ENCODE results near the gene ZNF638. TPM values are rescaled to one million over a fixed set of nuclear protein-coding genes. Genes with fewer than 3 reads are reported as not detected.

ZNF638 gene
- total RNA-seq, 1 donor from 2014 or later, result 115 TPM

GRCh38 chr2:71333619-71334018, 2.0 kb downstream of the ZNF638 start:
- Histone ChIP-seq H3K27ac (no peak overlapping the region), H3K4me1 (peaks cover 57% of the 10 kb centered on the region)

DNA sequence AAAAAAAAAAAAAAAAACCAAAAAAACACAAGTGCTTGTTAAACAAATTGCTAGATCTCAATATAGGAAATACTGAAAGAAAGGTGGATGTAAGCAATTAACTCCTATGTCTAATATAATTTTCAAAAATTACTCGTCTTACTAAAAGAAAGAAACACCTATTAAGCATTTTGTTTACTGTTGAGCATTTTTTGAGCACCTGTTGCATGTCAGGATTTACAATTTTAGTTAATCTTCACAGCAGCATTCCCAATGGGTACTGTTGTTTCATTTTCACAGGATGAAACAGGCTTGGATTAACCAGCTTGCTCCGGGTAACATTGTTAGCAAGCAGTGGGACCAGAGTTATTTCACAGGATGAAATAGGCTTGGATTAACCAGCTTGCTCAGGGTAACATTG, 4.8 kb downstream of the ZNF638 start:
- peaks cover 82% of the 10 kb centered on the region for H3K4me1 ChIP-seq
- intact Hi-C loops (cut with DNase I), result no loop called here
- H3K27ac ChIP-seq, result no peak overlapping the region
- no peak overlapping the region for H3K4me3 ChIP-seq
- DNase-seq (no peak), ATAC-seq (no peak)
- H3K36me3 ChIP-seq, result no peaks in the 10 kb centered on the region
- no peaks in the 10 kb centered on the region for H3K9me3 ChIP-seq
- TF ChIP-seq, protein P1, sequence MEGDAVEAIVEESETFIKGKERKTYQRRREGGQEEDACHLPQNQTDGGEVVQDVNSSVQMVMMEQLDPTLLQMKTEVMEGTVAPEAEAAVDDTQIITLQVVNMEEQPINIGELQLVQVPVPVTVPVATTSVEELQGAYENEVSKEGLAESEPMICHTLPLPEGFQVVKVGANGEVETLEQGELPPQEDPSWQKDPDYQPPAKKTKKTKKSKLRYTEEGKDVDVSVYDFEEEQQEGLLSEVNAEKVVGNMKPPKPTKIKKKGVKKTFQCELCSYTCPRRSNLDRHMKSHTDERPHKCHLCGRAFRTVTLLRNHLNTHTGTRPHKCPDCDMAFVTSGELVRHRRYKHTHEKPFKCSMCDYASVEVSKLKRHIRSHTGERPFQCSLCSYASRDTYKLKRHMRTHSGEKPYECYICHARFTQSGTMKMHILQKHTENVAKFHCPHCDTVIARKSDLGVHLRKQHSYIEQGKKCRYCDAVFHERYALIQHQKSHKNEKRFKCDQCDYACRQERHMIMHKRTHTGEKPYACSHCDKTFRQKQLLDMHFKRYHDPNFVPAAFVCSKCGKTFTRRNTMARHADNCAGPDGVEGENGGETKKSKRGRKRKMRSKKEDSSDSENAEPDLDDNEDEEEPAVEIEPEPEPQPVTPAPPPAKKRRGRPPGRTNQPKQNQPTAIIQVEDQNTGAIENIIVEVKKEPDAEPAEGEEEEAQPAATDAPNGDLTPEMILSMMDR (IDR thresholded peaks at IDR 0.05), result no peak
- no peaks in the 10 kb centered on the region for H3K27me3 ChIP-seq (ENCODE audit: low read depth)

More at GRCh38 chr2:71333619-71334018, 2.0 kb downstream of the ZNF638 start:
- TF ChIP-seq, protein P1 (IDR thresholded peaks at IDR 0.05), result no peak
- H3K9me3 ChIP-seq, result no peaks in the 10 kb centered on the region
- no peaks in the 10 kb centered on the region for H3K36me3 ChIP-seq
- intact Hi-C loops (cut with DNase I), result no loop called here
- no peaks in the 10 kb centered on the region for H3K27me3 ChIP-seq (ENCODE audit: low read depth)
- peak overlapping the region; percentile 95 for H3K4me3 ChIP-seq
- ATAC-seq (no peak), DNase-seq (no peak)

GRCh38 chr2:71336802-71337201, 5.2 kb downstream of the ZNF638 start:
- peaks cover 86% of the 10 kb centered on the region for H3K4me1 ChIP-seq

GRCh38 chr2:71337776-71338175, 6.2 kb downstream of the ZNF638 start:
- Histone ChIP-seq H3K27me3 (ENCODE audit: low read depth) (no peaks in the 10 kb centered on the region), H3K27ac (no peak overlapping the region), H3K4me3 (no peak overlapping the region), H3K36me3 (no peaks in the 10 kb centered on the region), H3K4me1 (peaks cover 85% of the 10 kb centered on the region), H3K9me3 (no peaks in the 10 kb centered on the region)
- no peak for DNase-seq
- no peak for ATAC-seq
- TF ChIP-seq, protein P1 (IDR thresholded peaks at IDR 0.05), result no peak
- intact Hi-C loops (cut with DNase I), result no loop called here

More at GRCh38 chr2:71336802-71337201, 5.2 kb downstream of the ZNF638 start:
- H3K36me3 ChIP-seq, result no peaks in the 10 kb centered on the region
- ATAC-seq (peak in 1 of 2 donors; percentile 39), DNase-seq (no peak)
- H3K9me3 ChIP-seq, result no peaks in the 10 kb centered on the region
- no peak overlapping the region for H3K4me3 ChIP-seq
- TF ChIP-seq, protein P1 (IDR thresholded peaks at IDR 0.05), result no peak
- H3K27me3 ChIP-seq (ENCODE audit: low read depth), result no peaks in the 10 kb centered on the region
- intact Hi-C loops (cut with DNase I), result no loop called here
- no peak overlapping the region for H3K27ac ChIP-seq

- Histone ChIP-seq H3K9me3 (no peaks in the 10 kb centered on the region), H3K27ac (no peak overlapping the region), H3K27me3 (ENCODE audit: low read depth) (no peaks in the 10 kb centered on the region), H3K36me3 (no peaks in the 10 kb centered on the region), H3K4me1 (peaks cover 66% of the 10 kb centered on the region), H3K4me3 (no peak overlapping the region)
- intact Hi-C loops (cut with DNase I), result no loop called here
- ATAC-seq (no peak), DNase-seq (no peak)
- TF ChIP-seq, protein P1 (IDR thresholded peaks at IDR 0.05), result no peak
Measured at GRCh38 chr2:71339685-71340084, 8.1 kb downstream of the ZNF638 start.

DNA sequence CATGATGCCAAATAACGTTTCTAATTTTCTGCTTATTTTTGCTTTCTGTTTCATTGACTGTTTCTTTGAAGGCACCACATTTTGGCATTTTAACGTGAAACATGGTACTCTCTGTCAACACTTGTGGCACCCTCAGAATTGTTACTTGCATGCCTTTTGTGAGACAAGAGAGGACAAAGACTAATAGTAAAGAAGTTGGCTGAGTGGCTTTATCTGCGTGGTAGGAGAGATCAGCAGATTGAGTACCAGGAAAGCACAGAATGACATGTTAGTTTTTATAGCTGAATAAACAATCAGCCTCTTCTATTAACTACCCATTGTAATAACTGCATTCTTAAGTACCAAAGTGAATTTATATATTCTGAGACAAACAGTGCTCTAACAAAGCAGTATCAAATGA, 8.6 kb downstream of the ZNF638 start:
- no peaks in the 10 kb centered on the region for H3K9me3 ChIP-seq
- DNase-seq, result no peak
- TF ChIP-seq, protein P1 (IDR thresholded peaks at IDR 0.05), result no peak
- no peak overlapping the region for H3K4me3 ChIP-seq
- no peak overlapping the region for H3K27ac ChIP-seq
- no peaks in the 10 kb centered on the region for H3K27me3 ChIP-seq (ENCODE audit: low read depth)
- H3K4me1 ChIP-seq, result peaks cover 64% of the 10 kb centered on the region
- ATAC-seq, result no peak
- no peaks in the 10 kb centered on the region for H3K36me3 ChIP-seq
- intact Hi-C loops (cut with DNase I), result no loop called here

All from lower lobe of right lung (tissue), 2 donors.